A172 (cell line): ENCODE data around the gene TNFSF18. TPM values are rescaled to one million over a fixed set of nuclear protein-coding genes. Genes with fewer than 3 reads are reported as not detected.
"Not testable (repeated sequence)": the region's sequence is repeated elsewhere in the genome, so short reads cannot be mapped to it uniquely, and the experiment has no call there.

Source experiments
- DNase-seq: peaks from one replicate; pipeline ENCODE4 v3.0.0-alpha.2; 2015; ENCODE audit warnings: low spot score
- total RNA-seq: library from RNA; depleted of rRNA; stranded (reverse); fragments of >200 nt; shearing (Covaris generic); gene quantifications from 2 replicates; pipeline ENCODE4 v1.2.3, GENCODE V29; 2014; rRNA removed

The TNFSF18 gene, protein sequence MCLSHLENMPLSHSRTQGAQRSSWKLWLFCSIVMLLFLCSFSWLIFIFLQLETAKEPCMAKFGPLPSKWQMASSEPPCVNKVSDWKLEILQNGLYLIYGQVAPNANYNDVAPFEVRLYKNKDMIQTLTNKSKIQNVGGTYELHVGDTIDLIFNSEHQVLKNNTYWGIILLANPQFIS
- 0.12 and 0.24 TPM in 2 replicates for total RNA-seq

DNA sequence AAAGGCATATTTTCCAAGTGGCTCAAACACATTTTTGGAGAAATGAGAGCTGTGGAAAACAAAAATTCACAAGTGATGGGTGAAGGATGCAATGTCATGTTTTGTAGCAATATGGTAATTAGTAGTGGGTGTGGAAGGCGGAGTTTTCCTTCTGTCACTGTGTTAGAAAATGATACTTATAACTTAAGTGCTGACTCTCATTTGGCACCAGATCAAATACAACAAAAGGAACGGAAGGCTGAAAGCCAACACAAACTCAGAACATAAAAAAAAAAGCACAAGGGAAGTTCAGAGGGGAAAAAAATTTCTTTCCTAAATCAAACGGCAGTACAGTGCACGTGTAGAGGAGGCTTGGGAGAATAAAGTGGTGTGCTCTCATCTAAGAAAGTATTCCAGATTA, at the start of gene TNFSF18:
TSS of gene TNFSF18 (minus strand) at position 77 of the 400 bp plus-strand sequence. CDS start at position 32, 45 bp downstream.
- peak; percentile 41 for DNase-seq

DNA sequence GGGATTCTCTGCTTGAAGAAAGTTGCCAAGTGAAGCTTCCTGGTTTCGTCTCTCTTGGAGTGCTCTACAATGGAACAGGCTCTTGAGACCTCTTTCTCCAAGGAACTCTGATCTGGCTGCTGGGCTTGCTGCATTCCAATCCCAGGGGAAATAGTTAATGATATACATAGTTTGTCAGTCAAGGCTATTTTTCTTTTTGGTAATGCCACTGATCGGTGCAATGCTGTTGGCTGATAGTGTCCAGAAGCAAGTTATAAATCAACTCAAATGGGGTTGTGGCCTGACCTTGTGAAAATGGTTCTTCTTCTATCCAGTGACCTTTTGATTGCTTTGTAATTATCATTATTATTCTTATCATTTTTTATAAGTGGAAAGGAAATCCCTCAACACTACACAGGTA, 48.4 kb upstream of the TNFSF18 start:
- no peak for DNase-seq

DNA sequence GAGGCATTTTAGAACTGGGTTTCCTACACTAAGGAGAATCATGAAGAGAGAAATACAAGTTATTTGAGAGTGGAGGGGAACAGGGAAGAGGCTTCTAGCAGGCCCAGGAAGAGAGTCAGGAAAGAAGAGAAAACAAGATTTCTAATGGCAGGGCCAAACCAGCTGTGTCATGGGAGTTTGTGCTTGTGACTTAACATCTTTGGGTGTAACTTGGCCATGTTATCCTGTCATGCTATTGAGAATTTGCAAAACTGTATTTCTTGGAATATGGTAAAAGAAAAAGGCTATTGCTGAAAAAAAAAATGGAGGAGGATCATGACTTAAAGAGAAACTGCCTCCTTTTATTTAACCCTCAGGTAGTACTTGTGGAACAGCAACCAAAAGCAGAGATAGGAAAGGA, 47.4 kb upstream of the TNFSF18 start:
- no peak for DNase-seq

DNA sequence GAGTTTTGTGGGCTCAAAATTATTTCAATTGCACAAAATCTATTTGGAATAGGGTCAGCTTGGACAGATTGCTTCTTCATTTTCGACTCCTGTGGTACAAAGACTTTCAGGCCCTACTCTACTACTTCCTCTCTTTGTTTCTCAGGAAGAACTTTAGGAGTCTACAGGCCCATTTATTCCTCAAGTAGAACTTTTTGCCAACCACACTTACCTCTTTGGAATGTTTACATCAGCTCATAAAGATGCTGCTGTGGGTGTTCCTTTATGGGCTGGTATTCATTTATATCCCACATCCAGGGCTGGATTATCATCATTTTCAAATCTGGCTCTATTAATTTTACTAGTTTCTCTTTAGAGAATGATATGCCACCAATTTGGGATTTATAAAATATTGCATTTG, 46.3 kb upstream of the TNFSF18 start:
- no peak for DNase-seq

DNA sequence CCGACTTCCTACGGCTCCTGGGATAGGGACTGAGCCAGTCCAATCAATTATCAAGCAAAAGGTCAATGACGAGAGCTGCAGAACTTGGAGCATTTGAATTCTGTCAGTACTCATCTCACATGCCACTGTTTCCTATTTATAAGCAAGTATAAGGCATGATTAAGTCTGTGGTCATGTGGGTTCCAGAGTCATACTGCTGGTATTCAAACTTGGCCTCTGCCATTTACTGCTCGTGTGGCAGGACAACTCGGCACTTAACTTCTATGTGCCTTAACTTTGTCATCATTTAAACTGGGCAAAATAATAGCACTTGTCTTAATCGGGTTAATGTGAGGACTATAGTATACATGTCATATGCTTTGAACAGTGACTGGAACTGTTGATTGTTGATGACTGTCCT, 44.9 kb upstream of the TNFSF18 start:
- DNase-seq, result peak; percentile 52

DNA sequence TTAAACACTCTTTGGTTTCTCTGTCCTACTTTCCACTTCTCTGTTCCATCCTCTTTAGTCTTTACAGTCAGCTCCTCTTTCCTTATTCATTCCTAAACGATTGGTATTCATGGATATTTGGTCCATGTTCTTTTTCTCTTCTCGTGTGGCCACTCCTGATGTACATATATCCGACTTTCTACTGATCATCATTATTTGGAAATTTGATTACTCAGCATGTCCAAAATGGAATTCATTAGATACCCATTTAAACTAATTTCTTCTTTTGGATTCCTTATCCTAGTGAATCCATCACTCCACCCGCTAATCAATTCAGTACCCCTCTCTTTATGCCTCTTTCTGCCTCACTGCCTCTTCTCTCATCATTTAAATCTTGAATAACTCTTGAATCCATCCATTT, 43.8 kb upstream of the TNFSF18 start:
- DNase-seq, result no peak

DNA sequence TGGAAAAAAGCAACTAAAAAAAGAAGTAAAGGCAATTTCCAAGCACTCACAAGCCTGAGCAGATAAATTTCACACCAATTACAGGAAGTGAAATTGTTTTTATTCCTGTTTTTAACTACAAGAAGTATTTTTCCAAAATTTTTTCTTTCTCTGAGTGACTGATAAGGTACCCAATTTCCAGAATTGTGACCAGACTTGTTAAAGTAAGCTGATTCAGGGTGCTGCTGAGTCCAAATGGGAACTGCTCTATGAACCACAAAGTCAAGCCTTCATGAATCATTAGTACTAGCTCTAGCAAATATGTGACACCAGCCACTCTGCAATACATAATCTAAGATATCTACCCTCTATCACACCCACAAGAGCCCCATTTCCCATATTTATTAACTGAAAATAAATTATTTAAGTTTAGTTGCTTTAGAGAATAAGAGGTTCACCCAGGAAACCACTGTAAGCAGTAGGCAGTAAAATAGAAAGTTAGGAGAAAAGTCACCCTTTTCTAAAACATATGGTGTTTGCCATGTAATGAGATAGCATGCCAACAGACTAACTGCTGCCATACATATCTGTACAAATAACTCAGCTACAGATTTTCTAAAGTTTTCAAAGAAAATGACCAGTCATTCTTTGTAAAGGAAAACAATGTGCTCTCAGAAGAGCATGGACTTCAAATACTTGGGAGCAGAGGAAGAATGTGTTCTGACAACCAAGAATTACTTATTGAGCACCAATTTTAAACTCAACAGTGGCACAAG, 43.1 kb upstream of the TNFSF18 start:
- DNase-seq, result no peak

DNA sequence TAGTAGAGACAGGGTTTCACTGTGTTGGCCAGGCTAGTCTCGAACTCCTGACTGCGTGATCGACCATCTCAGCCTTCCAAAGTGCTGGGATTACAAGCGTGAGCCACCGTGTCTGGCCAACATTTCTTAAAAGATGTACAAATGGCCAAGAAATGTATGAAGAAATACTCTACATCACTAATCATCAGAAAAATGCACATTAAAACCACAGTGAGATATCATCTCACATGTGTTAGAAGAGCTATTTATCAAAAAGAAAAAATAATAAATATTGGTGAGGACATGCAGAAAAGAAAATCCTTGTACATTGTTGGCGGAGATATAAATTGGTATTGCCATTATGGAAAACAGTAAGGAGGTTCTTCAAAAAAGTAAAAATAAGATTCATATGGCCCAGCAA, 33.6 kb upstream of the TNFSF18 start:
- no peak for DNase-seq

DNA sequence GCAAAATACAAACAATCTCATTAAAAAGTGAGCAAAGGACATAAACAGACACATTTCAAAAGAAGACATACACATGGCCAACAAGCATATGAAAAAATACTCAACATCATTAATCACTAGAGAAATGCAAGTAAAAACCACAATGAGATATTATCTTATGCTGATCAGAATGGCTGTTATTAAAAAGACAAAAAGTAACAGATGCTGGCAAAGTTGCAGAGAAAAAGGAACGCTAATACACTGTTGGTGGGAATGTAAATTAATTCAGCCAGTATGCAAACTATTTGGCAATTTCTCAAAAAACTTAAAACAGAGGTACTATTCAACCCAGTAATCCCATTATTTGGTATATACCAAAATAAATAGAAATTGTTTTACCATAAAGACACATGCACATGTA, 32.2 kb upstream of the TNFSF18 start:
- no peak for DNase-seq

DNA sequence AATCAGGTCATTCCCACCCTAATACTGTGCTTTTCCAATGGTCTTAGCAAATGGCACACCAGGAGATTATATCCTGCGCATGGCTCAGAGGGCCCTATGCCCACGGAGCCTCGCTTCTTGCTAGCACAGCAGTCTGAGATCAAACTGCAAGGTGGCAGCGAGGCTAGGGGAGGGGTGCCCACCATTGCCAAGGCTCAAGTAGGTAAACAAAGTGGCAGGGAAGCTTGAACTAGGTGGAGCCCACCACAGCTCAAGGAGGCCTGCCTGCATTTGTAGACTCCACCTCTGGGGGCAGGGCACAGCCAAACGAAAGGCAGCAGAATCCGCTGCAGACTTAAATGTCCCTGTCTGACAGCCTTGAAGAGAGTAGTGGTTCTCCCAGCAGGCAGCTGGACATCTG, 23.5 kb upstream of the TNFSF18 start:
- not testable (repeated sequence) for DNase-seq

DNA sequence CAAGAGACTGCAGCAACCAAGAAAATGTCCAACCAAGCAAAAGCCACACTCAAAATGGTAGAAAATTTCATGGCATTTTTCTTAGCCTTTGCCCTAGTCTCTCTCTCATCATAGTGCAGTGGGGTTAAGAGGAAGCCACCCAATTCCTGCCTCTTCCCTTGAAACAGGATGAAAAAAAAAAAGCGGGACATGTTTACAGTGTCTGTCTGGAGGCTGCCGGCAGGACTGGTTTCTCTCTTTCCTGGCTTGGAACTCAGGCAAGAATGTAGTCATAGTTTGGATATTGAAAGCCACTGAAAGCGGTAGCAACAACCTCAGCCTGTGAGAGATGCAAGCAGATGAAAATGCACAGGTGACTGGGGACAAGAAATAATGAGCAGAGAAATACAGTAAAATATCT, 13.3 kb upstream of the TNFSF18 start:
- no peak for DNase-seq

DNA sequence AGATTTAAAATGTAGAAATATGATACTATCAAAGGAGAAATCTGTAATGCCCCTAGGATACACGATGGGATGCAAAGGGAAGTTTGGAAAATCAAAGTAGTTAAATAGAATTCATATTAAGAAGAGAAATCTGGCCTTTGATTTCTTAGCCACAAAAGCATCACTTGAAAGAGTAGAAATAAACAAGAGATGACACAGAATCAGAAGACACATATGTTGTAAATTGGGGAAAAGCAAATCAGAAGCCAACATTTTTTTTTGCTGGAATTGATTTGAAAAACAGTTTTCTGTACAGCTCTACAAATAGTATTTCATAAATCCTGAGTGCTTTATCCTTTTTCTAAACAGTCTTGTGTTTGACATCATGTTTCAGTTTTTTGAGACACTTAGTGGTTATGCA, 12.4 kb upstream of the TNFSF18 start:
- DNase-seq, result no peak

DNA sequence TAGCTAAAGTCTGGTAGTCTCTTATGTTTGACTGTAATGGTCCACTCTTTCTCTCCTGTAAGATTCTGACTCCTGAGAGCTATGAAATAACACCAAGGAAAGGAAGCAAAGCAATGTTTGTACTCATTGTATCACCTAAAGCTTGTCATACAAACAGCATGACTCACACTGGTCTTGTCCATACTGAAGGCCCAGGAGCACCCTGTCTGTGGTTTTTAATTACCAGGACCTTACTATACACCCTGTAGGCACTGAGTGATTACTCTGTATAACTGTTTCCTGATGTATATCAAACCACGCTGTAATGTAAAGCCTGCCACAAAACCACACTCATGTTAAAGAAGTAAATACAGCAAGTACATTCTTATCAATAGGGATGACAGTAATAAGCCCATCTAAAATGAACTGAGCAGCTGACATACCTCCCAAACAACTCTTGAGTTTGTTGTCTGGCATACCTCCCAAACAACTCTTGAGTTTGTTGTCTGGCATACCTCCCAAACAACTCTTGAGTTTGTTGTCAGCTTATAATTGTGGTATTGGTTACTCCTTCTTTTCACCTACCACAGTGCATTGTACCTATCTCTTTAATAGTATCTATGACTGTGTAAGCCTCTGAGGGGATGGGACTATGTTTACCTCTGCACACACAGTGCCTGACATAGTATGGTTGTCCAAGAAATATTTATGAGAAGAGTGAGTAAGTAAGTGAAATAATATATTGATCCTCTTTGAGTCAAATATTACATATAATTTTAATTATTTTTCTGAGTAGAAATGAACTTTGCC, 11.6 kb upstream of the TNFSF18 start:
- DNase-seq, result peak; percentile 93

DNA sequence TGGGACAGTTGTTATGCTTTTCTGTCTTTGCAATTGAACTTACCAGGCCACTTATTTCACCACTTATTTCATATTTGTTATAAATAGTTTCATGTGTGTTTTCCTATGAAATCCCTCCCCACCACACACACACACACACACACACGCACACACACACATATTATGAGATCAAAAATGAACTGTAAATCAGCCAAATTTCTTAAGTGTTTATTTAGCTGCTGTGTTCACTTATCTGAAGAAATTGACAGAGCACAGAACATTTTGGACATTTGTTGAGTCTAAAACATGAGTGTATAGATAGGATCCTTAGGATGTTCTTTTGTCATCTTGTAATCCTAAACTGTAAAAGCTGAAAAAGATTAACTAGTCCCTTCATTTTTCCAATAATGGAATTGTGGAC, 7.8 kb upstream of the TNFSF18 start:
- DNase-seq, result no peak

DNA sequence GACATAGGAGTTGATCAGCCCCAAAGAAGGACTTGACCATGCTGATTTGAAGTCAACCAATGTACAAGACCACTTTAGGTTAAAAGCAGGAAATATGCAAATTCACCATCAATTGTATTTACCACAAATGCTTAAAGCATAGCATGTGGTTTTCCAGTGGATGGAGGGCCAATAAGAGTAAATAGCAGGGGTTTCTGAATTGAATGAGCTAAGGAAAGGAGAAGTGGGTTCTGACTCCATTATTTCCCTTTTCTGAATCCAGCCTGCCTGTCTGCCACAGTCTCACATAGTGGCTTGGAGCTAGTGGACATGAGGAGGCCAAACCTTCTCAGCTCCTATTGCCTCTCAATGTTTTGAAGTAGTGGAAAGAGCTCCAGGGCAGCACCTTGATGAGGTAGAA, 7.2 kb upstream of the TNFSF18 start:
- DNase-seq, result no peak

DNA sequence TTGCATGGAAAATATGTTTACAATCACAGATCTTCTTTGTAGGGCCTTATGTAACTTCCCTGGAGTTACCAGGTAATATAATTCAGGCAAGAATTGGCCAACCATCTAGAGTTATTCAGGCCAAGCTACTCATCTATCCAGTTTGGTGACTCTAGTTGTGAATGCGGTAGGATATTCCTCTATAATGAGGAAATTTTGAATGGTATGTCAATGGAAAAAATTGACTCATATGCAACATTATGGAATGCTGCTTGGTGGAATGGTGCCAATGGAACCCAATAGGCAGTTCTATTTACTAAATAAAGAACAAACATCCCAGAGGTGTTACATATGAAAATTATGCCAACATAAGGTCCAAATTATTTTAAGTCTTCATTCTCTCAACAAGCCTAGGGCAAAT, 5.6 kb upstream of the TNFSF18 start:
- no peak for DNase-seq

DNA sequence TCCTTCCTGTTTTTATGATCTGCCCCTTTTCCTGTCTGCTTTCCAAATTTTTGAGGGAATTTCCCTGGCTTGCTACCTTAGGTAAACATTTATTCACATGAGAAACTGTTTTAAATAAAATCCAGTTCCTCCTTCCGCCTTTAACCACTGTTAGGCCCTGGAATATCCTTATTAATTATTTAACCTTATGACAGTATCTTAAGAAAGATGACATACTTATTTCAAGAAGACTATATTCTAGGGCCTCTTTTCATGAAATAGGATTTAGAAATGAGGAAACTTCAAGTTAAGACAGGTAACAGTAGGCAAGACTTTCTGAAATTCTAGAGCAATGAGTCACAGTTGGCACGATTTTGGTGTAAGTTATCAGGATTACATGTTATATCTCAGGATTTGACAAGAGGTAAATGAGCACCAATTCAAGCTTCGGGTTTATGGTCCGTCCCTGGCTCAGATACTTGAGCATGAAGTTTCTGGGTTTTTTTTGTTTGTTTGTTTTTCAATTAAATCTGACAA, 2.0 kb upstream of the TNFSF18 start:
- DNase-seq, result peak; percentile 73

DNA sequence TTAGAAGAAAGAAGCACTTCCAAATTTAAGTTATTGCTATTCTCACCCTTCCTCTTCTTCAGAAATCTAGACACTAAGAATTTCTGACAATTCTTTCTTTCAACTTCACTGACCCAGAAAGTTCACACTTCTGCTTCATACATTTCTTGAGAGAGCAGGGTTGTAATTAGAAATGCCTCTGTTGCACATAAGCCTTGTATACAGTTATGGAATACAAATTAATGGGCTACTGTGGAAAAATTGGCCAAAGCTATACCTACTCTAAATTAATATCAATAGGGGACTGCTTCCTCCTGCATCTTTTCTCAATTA, 1.5 kb downstream of the TNFSF18 start:
- no peak for DNase-seq

DNA sequence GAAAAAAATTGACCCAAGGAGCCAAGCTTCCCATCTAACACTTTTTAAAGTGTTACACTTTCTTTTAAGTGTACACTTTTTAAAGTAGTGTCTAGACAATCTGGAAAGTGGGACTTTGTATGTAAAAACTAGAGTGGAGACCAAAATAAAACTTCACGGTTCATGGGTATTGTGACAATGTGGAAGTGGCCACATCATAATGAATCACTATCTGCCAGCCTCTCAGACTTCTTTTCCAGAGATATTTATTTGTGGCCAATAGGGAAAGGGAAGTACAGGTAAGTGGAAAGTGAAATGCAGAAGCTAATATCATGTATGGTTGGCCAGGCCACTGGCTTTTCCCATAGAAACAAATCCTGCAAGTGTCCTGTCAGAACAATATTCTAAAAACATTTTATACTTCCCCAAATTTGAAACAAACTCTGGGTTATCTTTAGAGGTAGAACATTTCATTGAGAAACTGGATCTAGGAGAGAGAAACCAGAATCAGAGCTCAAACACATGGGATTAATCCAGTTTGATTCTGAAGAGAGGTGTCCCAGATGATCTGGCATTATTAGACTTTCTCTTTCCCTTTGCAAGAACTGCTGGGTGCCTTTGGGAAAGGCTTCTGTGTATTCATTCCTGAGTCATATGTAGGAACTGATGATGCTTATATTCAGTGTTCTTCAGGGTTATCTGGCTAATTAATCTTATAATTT, 2.0 kb downstream of the TNFSF18 start:
- peak; percentile 44 for DNase-seq

DNA sequence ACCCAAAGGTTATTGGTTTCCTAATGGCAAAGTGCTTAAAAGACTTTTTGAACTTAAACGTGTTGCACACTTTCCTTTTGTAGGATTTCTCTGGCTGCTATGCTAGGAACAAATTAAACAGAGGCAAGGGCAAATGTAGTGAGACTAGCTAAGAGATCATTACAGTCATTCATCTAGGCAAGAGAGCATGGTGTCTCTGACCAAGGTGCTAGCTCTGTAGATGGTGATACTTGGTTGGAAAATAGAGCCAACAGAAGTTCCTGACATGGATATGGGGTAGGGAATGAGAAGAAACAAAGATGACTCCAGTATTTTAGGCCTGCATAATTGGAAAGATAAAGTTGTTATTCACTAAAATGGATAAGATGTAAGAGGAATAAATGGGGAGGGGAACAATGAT, 6.1 kb downstream of the TNFSF18 start:
- no peak for DNase-seq

DNA sequence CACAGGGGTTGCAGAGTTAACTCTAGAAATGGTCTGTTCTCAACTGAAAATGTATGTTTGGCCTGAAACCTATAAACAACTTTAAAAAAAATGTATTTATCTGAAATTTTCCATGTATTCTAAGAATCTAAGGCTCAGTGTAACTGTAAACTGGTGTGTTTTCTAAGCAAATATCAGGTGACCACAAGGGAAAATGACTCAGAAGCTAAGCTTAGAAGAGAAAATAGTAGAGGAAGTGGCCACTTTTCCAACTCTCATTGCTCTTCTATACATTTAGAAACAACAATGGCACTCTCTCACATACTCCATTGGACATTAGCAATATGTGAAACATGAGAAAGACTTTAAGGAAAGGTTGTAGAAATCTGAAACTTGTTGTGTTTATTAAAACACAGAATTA, 7.5 kb downstream of the TNFSF18 start:
- DNase-seq, result peak; percentile 77

DNA sequence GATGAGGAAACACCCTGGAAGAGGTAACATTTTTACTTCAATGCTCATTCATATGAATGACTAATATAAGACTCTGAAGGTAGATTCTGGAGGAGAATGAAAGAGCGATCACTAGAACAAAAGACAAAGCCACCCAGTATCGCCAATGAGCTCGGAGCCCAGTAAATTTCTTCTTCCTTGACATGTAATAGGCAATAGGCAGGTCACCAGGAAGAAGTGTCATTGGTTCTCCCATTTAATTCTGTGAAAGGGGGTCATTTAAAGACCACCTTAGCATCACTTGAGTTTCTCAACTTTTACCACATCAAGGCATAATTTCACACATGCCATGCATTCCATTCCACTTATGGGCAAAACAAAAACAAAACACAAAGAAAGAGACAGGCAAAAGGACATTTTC, 7.9 kb downstream of the TNFSF18 start:
- peak; percentile 71 for DNase-seq
